GM19467 (cell line): ENCODE data around the gene DBN1.

Source experiments
- ATAC-seq: cut with Tn5 transposase; IDR thresholded peaks from one replicate; pipeline ENCODE4 v1.9.1; 2021; ENCODE audit warnings: mild to moderate bottlenecking, moderate library complexity; ENCODE audit not compliant: unreplicated experiment

DBN1 gene

DNA sequence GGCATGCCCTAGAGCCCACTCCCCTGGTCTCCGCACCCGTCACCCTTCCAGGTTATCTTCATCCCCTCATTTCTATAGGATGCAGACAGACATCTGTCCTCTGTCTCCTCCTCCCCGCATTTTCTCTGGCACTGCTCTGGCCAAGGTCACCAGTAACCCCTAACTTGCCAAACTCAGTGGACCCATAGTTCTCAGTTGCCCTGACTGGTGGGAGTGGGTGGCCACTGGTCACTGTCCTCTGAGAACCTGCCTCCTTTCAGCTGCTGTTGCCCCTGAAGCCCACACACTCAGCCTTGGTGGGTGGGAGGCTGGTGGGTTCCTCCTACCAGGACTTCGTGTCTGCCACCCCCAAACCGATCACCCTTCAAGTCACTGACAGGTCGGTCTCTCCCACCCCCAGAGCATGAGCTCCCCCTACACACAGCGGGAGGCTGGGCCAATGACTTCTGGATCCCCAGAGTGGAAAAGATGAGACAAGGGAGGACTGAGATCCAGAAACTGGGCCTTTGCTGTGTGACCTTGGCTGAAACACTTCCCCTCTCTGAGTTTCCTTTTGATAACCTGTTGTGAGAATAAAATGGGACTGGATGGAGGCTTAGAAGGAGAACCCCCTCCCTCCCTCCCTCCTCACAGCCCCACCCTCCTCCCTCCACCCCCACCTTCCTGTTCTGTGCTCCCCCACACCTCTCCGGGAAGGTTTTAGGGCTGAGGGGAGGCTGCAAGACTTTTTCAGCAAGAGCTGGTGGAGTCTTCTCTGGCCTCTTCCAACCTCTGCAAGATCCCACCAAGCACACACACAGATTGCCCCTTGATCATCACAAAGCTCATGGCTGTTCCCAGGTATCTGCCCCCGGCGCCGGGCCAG lies 2.4 kb upstream of the DBN1 start:
- ATAC-seq, result no peak

DNA sequence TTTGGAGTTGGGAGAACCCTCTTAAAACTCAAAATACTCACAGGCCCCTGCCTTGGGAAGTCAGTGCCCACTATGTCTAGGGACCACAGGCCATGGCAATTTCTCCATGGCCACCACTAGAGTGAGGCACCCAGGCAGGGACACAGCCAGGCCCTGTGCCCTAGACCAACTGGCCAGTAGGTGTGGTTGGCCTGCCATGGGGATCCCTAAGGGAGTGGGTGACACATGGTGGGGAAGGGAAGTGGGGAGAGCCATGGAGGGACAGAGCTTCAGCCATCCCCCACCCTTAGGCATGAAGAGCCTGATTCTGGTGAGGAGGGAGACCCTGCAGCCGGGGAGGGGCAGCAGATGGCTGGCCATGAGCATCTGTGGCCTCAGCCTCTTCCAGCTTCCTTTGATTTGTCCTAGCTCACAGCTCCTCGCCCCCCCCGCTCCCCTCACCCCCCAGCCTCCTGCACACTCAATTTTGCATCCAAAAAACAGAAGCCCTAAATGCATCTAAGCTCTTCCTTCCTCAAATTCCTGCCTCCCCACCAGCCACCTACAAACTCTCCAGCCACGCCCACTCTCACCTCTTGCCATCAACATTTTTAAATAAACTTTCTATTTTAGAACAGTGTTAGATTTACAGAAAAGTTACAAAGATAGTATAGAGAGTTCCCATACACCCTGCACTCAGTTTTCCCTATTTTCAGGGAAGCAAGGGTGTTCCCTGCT lies 1.6 kb upstream of the DBN1 start:
- ATAC-seq, result no peak

DNA sequence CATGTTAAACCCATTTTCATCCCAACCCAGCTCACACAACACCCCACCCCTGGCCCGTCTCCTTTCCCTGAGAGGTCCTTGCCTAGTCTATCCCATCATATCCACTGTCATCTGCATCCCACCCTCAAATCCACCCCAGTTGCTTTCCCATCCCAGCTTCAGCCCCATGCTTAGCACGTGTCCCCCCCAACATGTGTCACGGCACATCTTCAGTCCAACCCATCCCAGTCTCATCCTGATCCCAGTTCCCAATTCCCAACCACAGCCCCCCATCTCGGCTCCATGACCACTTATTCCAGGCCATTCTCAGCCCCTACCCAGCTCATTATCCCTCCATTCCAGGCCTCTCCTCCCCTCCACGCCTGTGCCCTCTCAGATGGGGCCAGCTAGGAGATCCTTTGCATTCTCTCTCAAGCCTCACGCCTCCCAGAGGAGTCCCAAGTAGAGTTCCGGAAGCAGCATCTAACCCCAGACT lies 605 bp upstream of the DBN1 start:
- ATAC-seq, result no peak

DNA sequence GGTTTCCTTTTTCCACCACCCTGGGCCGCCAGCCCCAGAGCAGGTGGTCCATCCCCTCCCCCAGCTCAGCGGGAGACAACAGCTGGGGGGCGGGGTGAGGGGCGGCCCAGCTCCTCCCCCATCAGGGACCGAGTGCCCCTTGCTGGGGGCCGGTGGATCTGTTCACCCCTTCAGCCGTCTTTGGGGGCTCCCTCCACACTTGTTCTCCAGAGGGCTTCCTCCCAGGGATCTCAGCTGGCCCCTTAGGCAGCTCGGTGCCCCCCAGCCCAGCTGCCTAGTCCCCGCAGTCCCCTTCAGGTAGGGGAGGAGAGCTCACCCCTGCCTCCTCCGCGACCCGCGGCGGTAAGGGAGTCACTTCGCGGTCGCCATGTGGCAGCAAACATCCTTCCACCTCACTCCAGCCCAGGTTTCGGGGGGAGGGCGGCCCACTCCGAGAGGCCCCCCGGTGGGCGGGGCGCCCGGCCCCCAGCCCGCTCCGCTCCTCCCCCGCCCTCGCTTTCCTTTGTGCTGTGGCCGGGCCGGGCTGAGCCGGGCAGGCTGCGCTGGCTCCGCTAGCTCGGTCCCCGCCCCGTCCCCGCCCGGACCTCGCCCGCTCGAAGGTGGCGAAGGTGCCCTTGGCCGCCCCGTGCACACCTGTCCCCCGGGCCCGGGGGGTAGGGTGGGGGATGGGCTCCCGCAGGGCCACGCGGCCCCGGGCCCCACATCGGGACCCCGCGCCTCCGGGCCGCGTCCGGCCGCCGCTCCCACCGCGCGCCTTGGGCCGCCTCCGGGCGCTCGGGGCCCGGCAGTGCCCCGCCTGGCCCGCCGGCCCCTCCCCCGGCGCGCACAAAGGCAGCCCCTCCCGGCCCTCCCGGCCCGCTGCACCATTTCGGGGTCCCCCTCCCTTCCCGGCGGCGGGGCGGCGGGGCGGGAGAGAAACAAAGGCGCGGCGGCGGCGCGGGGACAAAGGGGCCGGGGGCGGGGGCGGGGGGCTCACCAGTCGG lies 683 bp downstream of the DBN1 start:
- ATAC-seq, result no peak

DNA sequence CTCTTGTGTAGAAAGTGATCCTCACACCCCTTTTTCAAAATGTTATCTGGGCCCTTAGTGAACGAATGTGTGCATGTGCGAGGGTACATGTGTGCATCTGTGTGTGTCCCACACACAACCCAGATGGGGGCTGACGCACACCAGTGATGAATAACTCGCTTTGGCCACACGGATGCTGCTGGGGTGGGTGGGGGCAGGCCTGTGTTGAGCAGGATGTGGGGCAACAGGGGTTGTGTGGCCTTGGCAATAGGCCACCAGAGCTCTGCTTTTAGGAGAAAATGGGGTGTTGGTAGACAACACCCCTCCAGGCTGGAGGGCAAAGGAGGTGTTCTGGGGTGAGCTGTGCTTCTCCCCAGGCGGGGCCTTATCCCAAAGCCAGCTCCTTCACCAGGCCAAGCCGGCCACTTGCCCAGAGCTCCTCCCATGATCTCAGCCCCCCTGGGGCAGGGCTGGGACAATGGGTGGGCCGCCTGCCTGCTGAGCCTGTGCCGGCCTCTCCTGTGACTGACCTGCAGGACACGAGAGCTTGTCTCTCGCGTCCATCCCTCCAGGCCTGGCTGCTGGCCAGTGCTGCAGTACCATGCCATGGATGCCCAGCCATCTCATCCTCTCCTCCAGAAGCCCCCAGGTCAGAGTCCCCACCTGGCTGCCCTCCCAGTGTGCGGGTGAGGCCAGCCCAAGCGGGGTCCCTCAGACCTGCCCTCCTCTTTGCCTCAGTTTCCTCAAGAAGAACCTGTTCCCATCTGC lies 1.7 kb downstream of the DBN1 start:
- ATAC-seq, result no peak

DNA sequence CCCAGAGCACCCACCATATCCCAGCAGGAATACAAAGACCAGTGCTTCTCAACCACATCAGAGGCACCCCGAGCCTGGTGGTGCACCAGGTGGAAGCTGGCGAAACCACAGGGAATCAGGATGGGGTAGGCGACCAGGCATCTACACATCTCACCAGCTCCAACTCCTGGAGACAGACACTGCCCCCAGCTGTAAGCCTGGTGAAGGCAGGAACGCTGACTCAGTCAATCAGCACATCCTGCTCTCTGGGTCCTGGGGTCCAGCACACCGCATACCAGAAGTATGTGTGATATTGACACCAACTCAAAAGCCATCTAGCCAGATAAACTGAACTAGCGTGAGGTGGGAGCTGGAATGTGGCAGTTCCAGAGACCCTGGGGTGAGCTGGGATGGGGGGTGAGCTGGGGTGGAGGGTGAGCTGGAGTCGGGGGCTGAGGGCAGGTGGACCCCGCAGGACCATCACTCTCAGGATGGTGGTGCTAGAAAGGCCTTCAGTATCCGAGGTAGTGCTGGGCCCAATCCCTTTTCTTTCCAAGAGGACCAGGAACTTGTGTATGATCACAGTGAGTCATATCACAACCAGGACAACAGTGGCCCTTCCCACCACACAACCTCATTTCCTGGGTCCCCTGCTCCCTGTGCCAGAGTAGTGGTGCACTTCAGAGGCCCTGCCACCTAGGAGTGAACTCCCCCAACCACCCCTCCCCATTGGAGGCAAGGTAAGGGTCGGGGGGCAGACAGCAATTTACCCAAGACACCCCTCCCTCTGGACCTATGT lies 2.5 kb downstream of the DBN1 start:
- ATAC-seq, result no peak

DNA sequence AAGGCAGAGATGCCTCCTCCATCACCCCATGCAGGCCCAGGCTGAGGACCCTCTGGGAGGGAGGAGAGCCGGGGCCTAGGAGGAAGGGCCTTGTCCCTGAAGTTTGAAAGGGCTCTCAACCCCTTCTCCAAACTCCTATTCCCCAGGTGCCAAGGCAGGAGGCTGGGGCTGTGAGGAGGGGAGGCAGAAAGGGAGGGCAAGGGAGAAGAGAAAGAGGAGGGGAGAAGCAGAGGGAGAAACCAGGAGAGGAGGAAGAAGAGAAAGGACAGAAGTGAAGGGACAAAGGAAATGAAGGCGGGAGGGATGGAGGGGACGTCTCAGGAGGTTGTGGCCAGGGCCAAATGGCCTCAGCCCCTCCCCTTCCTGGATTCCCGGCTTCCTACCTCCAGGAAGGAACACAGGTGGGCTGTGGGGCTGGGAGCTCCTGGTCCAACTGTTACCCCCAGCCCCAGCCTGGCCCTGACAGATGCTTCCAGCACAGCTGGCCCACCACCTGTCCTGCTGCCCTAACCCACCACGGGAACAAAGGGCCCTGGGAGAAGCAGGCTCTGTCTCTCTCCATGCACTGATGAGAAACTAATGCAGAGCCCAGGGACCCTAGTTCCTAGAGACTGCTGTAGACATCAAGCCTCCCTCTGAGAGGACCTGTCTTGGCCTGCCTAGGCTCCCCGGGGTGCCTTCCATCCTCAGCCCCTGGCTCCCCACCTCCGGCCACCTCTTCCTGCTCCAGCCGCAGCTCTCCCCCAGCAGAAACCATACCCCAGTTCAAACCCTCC lies 3.5 kb downstream of the DBN1 start:
- ATAC-seq, result no peak

DNA sequence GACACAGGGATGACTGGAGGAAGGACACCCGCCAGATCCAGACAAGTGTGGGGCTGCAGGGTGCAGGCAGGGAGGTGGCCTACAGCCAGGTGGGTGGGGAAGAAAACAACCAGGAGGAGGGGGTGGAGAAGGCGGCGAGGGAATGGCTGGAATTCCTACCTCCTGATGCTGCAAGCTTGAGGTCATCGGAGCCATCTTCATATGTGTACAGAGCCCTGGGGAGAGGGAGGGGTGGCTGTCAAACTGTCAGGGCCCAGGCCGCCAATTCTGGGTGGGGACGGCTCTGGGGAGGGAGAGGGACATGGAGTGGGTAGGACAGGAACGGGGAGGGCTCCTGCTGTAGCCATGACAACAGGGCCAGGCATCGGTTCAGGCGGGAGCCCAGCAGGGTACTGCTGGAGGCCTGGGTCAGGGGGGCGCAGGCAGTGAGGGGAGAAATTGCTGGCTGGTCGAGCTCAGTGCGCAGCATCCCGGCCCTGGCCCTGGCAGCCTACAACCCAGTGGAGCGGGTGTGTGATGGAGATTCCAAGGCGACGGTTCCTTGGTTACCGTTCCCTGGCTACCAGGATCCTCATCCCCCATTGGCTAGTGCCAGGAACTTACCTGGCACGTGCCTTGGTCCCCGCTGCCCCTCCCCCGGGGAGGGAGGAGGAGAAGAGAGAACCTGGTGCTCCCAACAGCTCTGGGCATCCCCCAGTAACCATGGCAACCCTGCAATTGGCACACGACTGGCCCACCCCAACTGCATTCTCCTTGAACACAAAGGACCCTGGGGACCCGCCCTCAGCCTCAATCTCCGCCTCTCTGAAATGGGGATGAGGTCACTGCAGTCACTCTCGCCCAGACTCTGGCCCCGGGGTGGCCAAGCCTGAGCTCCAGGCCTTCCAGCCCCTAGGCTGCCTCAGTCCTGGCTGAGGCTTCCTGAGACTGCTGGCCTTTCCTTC lies 4.5 kb downstream of the DBN1 start:
- ATAC-seq, result no peak

DNA sequence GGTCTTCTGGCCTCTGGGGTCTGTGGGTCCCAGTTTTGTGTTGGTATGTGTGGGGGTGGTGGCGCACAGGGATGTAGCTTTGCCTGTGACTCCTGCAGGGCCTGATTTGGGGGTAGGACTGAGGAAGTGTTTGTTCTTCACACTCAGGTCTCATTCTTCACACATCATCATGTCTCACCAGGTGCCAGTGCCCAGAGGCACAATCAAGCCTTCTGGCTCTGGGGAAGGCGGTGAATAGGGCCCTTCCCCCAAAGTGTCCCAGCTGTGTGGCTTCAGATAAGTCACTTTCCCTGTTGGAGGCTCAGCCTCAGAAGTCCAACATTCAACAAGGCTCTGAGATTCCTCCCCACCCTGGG lies 5.1 kb downstream of the DBN1 start:
- no peak for ATAC-seq

DNA sequence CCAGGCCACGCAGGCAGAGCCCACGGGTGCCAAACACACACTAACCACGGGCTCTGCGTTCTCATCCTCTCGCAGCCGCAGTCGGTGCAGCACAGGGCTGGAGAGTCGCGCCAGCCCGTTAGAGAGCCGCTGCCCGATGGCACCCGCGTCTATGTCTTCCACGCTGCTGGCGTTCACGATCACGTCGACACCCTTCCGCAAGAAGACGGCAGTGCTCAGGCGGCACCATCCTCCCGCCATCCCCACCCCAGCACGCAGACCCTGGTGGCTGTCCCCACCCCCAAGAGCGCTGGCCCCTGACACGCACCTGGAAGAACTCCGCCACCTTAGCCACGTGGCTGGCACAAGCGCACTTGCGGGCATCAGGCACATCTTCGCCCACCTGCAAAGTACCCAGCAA lies 6.0 kb downstream of the DBN1 start:
- no peak for ATAC-seq

DNA sequence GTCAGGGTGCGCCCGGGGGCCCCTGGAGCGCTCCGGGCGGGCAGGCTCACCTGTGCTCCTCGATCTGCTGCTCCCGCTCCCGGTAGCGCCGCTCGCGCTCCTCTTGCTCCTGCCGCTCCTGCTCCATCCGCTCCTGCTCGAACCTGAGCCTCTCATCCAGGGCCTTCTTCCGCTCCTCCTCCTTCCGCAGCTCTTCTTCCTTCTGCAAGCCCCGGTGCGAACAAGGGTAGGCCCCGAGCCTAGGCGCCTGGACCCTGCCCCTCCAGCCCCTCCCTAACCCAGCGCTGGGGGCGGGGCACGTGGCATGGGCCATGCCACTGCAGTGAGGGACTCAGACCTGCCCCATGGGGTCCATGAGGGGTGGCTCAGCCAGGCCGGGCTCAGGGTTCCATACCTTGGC lies 6.6 kb downstream of the DBN1 start:
- no peak for ATAC-seq

DNA sequence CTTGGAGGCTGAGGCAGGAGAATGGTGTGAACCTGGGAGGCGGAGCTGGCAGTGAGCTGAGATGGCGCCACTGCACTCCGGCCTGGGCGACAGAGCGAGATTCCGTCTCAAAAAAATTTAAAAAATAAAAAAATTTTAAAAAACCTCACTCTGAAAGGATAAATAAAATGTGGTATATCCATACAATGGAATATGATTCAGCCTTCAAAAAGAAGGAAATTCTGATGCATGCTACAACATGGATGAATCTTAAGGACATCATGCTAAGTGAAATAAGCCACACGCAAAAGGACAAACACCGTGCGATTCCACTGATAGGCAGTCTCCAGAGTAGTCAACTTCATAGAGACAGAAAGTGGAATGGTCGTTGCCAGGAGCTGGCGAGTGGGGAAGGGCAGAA lies 8.4 kb downstream of the DBN1 start:
- ATAC-seq, result no peak

DNA sequence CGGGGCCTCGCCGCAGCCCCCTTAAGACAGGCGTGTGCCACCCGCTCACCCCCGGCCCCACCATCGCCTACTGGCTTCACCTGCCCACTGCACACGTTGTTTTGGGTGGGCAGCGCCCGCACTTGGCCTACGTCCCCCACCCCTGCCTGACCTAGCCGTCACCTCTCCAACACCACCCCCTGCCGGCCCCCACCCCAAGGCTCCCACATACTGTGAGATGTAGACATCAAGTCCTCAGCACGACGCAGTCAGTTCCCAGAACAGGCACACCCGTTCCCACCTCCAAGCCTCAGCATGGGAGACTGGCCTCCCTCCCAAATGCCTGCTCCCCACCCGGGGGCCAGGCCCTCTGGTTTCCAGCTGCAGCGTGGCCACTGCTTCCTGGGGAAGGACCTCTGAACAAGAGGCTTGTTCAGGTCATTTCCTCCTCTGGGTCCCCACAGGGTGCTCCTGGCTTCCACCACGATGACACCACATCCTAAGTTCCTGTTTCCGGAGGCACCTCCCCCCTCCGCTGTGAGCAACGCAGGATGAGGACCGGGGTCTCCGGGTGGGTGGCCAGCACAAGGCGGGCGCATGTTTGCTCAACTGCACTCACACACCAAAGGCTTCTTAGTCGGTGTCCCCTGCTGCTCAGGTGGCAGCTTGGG lies 11.3 kb downstream of the DBN1 start:
- no peak for ATAC-seq

DNA sequence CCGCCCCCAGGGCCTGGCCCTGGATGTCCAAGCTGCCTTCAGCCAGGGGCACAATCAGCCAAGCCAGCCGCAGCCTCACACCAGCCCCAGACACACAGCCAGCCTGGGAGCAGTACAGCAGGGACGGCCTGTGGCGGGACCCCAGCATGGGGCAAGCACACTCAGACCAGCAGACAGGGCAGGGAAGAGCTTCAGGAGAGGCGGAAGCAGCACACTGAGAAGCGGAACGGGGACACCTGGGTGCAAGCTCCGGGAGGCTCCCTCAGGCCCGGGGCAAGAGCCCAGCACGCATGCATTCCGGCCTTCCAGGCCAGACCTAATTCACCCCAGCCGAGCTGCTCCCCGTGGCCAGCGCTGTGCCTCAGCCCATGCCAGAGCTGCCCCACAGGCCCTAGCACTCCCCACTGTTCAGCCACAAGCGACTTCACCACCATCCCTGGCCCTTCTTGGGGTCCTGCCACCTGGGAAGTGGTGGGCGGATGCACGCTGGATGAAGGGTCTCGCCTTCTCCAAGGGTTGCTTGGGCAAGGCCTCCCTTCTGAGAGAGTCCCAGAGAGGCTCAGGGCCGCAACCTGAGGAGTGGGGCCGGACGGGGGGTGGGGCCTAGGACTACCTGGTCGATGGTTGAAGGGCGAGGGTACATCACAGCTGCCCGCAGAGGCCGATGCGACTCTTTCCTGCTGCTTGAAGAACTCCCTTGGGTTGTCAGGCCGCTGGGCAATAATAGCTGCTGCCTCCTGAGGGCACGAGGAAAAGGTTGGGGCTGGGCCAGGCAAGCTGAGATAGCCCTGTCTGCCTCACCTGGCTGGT lies 13.4 kb downstream of the DBN1 start:
- ATAC-seq, result no peak

DNA sequence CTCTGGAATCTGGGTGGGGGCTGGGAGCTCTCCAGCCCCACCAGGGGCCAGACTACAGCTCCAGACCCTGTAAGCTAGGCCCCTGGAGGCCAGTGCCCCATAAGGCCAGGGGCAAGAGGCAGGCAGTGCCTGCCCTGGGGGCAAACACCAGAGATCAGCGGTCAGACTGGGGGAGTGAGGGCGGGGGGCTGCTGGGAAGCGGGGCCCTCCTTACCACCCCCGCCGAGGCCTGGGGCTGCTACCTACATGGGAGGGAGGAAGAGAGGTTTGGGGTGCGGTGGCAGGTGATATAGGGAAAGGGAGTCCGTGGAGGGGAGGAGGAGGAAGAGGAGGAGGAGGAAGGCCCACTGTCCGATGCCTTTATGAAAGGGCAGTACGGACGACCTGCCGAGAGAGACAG lies 14.1 kb downstream of the DBN1 start:
- ATAC-seq, result no peak

DNA sequence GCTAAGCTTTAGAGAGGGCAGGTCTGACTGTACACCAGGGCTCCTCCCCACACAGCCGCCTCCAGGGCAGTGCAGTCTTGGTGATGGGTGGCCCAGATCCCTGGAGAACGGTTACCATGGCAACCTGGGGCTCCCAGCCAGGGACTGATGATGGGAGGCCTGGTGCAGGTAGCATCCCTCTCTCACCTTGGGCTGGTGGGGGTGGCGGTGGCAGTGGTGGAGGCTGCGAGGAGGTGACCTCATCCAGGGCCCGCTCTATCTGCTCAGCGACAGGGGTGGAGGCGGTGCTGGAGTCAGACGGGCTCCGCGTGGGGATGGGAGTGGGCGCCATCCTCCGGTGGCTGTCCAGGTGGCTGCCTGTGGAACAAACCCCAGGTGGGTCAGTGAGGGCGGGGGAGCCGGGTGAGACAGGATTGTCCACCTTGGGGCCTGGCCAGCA lies 14.5 kb downstream of the DBN1 start:
- no peak for ATAC-seq
